HG02763 (cell line): ENCODE results near the gene PRKN.

Experiments used
- ATAC-seq: cut with Tn5 transposase; IDR thresholded peaks from one replicate; pipeline ENCODE4 v1.9.1; 2021; ENCODE audit warnings: mild to moderate bottlenecking, moderate library complexity; ENCODE audit not compliant: unreplicated experiment

The PRKN gene

DNA sequence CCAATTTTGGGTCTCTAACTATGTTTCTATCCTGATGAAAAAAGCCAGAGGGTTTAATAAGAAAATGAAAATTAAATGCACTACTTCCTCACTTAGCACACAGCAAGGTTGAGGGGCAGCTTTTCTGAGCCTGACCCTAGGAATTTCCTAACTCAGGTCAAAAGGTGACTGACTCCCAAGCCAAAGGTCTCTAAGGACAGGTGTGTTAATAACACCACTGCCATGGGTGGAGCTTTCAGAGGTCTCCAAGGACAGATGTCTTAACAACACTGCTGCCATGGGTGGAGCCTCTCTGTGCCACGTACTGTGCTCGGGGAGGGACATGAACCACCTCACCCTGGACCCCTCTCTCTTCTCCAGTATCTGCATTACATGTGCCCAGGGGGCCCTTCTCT lies 339.2 kb downstream of the PRKN start:
- ATAC-seq = no peak

DNA sequence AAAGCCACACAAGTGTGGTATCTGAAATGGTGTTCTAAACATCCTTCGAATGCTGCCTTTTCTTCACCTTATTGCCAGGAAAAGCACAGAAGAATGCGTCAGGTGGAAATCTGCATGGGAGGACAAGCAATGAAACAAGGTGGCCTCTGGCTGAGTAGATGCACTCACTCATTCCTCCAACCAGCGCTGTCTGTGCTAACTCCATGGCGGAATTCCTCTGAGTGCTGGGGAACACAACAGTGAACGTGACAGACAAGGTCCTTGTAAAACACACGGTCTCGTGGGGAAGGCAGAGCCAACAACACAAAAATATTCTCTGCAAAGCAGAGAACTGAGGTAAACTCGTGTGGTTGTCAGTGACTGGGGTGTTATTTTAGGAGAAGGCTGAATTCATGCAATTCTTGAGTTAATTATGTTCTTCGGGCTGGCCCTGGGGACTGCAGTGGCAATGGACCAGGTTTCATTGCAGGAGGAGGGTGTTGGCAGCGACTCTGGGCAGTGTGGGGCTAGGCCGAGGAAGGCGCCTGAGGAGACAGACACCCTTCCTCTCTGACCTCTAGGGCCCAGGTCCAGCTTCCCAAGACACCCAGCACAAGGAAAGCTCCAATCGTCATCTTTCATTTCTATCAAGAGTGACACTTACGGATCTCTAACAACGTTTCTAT lies 339.7 kb downstream of the PRKN start:
- ATAC-seq = no peak

DNA sequence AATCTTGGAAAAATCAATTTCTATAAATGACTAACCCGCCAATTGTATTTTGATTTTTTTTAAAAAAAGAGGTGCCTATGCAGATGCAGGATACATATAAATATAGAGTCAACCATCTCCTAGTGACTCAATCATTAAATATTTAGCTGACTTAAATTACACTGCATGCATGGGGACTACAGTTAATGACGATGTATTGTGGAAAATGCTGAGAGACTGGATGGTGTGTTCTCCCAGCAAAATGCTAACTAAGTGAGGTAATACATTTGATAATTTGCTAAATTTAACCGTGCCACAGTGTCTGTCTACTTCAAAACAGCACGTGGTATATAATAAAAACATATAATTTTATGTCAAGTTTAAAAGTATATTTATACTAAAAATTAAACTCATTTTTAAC lies 341.6 kb downstream of the PRKN start:
- no peak for ATAC-seq

DNA sequence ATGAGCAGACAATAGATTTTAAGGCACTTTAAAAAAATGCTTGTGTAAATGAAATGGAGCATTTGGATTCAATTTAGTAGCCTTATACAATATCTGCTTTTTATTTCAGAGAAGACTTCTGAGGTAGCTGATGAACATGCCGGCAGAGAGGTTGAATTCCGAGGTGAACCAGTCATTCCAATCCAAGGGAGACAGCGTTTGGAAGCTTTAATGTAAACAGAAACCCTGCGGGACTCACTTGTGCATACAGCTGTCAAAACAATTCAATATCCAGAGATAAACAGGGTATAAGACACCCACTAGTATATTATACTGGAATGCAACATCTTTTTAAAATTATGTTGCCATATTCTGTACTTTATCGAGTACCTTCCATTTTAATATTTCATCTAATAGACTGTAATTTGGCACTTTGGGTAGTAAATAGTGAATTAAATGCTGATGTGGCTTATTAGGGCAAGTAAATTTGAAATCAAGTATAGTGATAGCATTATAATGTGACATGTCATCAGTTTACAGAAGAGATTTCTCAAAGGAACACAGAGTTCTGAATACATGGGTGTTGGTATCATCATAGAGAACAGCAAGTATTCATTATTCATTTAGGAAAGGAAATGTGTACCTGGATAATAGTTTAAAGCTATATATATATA lies 347.7 kb downstream of the PRKN start:
- no peak for ATAC-seq

DNA sequence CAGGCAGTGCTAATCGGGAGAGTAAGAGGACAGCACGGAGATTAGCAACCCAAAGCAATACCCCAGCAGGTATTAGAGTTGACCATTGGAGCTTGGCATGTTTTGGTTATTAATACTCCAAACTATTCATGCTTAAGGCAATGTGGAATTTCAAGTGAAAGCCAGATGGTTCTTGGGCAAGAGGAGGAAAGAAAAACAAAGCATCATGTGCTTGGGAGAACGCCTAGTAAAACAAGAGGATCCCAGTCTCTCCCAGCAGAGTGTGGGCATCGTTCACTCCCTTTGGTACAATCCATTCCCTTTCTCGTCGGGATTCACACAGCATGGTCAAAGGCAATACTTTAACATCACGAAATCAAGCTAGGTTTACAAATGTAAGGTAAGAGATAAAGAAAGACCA lies 349.8 kb downstream of the PRKN start:
- ATAC-seq = no peak

DNA sequence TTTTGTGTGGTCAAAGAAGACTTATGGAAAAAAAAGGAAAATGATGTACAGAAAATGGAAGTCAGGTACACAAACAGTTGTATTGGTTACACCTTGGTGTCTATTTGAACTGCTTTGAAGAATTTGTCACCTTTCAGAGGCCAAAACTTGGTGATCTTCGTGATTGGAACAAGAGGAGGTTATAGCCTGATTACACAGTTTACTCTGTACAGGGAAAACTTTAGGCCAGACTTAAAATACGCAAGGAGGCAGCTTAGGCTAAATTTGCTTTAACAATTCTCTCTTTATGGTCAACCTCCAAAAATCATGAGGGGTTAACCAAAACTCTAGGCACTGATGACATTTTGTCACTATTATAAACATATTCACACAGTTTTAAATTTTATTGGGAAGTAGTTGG lies 353.7 kb downstream of the PRKN start:
- no peak for ATAC-seq

DNA sequence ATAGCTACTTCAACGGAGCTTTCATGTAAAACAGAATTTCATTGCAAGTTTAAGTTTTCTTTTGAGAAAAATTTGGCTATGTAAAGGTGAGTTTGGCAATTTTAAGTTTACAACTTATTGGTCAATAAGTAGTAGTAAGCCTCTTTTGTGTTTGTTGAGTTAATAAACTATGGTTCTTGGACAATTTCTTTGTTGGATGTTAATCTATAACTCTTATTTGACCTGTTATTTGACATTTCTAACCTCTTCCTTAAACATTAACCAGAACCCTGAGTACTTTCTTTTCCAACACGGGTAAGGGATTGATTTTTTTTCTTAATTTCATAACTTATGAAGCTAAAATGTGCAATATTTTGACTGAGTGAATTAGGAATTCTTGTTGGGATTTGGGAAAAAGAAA lies 354.4 kb downstream of the PRKN start:
- no peak for ATAC-seq

DNA sequence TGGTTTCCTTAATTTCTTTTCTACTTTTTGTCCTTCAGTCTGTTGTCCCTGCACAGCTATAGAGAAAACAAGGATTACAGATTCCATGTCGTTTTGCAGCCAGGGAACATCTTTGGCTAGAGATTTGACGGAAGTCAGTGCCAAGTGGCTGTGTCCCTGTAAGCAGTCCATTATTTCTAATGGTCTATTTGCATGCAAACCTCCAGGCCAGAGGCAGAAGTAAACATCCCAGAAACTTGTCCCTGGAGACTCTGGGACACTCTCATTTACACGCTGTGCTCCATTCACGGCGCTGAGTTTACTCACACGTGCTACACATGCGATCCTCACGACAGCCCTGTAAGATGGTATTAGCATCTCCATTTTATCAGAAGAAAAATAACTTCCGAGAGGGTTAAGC lies 355.5 kb downstream of the PRKN start:
- ATAC-seq = no peak

DNA sequence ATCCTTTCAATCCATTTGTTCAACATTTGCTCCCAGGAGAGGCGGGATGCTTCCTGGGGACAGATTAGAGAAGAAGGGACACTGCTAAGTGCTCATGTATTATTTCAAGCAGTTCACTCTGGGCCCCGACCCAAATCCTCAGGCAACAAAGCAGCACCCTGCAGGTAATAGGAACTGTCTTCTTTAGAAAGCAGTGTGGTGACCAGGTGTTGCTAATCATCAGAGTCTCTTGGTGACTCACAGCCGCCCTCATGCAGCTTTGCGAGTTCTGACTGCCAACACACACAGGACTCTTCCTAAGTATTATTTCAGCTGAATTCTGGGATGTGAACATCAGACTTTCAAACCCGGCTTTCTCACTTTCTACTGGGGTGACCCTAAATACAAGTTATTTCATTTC lies 356.4 kb downstream of the PRKN start:
- ATAC-seq = no peak

DNA sequence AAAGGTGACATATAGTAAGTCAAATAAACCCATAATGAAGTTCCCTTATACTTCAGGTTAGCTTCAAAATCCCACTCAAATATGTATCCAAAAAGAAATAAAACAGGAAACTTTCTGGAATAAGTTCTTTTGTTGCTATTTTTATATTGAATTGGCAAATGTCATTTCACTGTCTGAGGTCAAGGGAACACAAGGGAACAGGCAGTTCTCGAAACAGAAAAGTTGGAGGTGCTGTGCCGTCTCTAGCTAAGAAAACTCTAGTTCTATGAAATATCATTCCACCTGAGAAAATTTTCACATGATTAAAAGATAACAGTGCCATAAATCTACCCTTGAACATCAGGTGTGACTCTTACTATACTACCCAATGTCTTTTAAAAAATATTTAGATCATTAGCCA lies 358.5 kb downstream of the PRKN start:
- no peak for ATAC-seq

DNA sequence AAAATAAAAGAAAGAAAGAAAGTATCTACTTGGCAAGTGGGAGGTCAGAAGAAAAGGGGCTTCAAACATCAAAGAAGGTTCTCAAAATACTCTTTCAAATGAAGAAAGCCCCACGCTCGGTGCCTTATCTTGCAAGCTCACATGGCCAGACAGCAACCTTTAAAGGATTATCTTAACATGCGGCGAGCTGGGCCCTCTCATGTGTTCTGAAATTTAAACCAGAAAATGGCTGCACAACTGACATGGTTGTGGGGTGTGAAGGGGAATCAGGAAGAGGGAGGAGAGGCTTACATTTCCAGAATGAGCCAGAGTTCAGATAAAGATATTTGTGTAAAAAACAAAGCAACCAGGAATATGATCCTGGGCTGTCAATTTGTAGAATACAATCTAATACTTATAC lies 363.1 kb downstream of the PRKN start:
- no peak for ATAC-seq

DNA sequence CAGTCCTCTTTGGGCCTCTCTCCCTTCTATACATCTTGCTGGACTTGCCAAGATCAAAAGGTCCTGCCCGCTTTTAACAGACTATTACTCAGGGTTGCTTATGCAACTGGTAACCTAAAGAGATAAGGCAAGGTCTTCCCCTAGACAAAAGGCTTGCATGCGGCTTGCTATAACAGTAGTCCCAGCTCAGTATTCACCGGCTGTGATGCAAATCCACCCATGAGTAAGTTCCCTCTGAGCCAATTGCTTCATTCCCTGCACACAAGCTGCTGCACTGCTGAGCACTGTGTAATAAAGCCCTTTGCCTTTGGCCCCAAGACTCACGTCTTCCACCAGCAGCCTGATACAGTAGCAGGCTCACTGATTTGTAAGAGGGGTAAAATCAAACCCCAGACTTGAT lies 363.8 kb downstream of the PRKN start:
- no peak for ATAC-seq

DNA sequence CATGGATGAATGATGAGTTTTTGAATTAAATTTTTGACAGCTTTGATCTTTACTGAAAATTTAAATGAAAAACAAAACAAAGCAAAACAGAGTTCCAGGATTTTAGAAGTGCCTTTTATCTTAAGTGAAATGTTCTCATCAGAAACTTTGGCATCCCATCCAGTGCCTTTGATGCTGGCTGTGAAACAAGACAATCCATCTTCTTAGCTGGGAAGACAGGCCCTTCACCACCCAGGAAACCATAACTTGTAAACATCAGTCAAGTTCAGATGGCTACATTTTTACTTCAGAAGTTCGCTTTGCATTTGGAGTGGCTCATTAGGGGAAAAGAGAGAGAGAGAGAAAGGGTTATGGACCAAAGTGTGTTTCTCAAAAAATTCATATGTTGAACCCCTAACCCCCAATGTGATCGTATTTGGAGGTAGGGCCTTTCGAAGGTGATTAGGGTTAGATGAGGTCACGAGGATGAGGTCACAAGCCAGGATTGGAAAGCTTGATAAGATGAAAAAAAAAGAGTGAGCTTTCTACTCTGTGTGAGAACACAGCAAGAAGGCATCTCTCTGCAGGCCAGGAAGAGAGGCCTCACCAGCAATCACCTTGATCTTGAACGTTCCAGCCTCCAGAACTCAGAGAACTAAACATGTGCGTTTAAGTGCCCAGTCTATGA lies 366.5 kb downstream of the PRKN start:
- no peak for ATAC-seq

DNA sequence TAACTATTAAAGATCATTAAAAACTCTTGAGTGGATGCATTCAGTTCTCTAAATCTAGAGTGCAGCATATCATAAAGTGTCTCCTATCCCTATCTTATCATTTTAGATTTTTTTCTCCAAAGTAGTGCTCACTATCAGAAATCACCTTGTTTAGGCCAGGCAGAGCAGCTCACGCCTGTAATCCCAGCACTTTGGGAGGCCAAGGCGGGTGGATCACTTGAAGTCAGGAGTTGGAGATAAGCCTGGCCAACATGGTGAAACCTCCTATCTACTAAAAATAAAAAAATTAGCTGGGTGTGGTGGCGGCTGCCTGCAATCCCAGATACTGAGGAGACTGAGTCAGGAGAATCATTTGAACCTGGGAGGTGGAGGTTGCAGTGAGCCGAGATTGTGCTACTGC lies 368.9 kb downstream of the PRKN start:
- ATAC-seq = no peak

DNA sequence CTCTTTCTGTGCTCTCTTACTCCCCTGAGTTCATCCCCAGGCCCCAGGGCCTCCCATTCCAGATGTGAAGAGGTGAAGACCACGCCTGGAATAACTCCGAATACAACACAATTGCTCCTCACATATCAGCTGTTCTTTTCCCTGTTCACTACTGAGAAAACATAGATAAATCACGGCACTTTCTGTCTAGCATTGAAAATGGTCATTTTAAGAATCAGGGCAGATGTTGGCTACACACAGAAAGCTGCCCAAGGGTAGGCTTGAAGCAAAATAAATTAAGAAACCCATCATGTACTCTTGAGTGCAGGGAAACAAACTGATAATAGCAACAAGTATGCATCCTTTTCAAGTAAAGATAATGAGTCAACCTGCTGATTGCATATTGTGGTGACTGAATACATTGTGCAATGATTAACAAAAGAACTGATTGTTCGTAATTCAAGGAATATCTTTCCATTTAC lies 382.5 kb downstream of the PRKN start:
- ATAC-seq = no peak

DNA sequence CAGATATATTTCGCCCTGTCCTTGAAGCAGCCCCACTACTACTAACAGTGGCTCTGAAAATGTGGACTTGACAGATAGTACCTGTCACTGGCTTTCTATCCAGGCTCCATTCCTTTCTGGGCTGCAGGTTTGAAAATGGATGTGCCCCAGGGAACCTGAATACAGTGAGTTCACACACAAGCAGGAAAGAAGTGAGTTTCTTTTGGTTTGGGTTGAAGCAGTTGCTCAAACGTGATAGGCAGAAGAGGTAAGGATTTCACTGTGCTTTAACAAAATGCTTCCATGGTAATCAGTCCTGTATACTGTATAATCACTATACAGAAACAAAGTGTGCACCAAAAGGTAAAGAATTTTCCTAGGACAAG lies 382.9 kb downstream of the PRKN start:
- no peak for ATAC-seq

DNA sequence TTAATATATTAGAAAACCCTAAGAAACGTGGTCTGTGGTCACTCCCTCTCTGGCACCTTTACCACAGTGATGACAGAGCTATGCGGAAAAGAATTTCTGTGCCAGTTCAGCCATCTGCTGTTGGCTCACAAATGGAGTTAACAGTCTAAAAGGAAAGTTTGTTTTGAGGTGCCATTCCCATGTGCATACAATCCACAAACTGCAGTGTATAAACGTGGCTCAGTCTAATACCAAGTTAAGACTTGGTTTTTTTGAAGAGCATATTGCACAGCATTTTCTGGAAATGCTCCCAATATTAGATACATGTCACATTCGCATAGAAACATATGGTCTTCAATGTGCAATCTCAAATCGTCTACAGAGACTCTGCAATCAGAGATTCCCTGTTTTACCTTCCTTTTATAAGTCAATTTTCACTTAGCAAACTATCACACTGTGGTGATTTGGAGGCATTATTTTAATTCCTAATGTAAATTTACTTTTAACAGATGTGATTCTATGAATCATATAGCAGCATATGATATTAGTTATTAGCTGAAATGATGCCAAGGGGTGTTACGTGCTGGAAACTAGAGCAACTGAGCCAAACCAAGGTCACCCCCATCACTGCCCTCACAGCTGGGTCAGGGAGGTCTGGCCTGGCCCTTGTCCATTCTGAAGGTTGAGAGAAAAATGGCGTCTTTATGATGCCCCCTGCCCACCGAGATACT lies 383.5 kb downstream of the PRKN start:
- ATAC-seq = no peak

DNA sequence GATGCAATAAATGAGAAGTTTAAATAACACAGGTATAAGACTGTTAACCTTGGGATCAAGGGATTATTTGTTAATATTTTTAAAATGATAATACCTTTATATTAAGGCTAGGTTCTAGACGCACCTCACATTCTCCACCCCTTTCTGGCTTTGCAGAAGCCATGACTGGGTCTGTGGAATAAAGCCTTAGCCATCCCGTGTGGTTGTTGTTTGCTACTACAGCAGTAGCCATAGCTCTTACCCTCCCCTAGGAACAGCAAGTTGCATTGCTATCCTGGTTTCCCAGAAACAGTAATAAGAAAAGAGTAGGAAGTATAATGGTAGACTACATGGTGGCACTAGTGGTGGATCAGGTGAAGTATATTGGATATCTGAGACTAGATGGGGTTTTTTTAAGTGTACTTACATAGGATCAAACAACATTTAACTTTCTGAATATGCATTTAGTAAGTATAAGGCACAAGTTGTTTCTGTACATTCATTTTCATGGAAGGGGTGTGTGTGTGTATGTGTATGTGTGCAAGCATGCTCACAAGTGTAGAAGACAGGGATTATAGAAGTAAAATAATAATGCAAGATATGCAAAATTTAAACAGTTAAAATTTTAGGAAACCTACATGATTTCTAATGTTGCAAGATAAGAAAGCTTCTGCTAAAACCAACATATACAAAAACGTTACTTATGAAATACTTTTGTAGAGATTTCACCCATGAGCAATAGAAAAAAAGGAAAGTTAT lies 384.2 kb downstream of the PRKN start:
- no peak for ATAC-seq

DNA sequence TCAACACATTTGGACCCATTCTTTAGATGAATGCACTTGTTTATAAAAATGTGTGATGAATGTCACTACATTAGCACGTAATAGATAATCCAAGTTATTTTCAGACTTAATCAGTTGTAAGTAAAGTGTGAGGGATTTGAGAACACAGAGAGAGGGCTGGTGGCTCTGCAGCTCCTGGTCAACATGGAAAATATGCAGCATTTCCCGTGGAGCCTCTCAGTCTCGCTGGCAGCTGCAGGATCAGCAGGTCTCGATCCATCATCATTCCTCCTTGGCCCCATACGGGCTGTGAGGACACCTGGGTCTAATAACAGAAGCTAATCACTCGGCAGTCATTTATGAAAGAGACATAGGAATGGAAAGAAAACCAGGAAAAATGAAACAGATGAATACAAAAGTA lies 390.2 kb downstream of the PRKN start:
- ATAC-seq = no peak

DNA sequence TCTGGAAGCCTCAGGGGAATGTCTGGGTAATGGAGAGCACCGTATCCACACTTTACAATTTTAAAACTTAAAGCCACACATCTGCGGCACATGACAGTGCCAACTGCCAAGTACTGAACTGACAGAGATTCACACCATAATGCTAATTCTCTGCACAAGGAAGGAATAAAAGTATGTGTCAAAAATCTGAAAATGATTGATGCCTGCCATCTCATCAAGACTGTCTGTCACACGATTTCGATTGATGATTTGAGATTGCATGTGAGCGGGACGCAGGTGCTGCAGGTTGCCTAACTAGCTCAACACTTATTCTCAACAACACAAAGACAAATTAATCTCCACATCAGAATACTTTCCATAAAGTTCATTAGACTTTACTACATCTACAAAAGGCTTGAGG lies 391.2 kb downstream of the PRKN start:
- ATAC-seq = no peak

DNA sequence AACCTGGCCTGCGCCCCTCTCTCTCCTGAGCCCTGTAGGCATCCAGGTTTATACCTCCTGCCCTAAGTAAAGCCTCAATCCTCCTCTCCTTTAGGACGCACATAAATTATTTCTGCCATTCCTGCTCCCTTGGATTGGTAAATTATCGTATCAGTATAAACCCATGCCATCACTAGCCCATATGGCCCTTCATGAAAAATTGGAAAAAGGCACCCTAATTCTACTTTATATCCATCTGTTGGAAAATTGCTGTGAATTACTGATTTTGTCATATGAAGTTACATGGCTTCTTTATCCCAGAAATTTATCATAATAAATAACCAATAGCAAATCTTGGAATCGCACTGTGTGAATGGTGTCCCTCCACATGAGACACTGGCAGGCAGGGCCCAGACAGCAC lies 395.2 kb downstream of the PRKN start:
- no peak for ATAC-seq
